ENCODE measurements around the gene ITGB8.
A peak's percentile ranks its signal among the peaks of the same experiment; 100 is the strongest.
"Not testable (repeated sequence)": the region's sequence is repeated elsewhere in the genome, so short reads cannot be mapped to it uniquely, and the experiment has no call there.

ITGB8 gene

DNA sequence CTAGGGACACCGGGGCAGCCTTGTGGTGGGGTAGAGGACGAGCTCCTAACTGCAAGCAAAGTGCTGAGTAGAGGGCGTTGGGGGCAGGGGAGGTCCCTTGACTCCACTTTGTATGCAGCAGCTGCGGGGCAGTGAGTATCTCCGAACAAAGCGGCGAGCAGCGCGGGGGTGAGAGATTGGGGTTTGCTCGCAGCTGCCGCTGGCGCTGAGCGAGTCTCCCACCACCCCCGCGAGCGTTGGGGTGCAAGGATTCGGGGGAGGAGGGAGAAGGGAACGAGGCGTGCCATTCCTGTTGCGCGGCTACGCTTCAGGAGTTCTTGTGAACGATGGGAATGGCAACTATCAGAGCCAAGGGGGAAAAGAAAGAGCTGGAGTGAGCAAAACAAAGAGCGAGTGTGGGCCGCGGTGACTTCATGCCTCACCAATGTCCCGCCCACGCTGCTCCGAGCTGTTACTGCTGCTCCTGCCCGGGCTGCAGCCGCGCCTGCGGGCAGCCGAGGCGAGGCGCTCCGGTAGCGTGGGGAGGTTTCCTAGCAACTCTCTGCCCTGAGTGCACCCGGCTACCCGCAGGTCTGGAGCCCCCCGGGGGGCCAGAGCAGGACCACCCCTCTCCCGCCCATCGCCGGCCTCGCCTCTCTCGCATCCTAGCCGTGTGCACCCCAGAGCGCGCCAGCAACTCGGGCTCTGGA, at the start of gene ITGB8:
Gene ITGB8, plus strand, starts transcription at position 662 of the 689 bp plus-strand sequence. CDS start 907 bp downstream, outside the sequence.
- DNase-seq: peak; percentile 97

DNA sequence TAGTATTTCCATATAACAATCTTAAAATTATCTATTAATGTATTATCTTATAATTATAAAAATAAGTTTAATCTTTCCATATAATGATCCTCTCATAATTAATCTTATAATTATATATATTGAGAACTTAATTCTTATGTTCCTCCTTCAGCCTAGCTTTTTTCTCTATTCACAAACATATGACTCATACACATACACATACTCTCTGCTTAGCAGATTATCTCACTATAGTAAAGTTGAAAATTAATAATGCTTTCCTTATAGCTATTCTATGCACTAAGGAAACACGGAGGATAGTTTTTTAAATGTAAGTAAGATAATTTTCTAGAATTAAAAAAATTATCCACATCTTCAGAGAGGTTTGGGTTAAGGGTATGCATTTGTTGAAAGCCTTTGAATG, 47.7 kb upstream of the ITGB8 start:
- no peak for DNase-seq

DNA sequence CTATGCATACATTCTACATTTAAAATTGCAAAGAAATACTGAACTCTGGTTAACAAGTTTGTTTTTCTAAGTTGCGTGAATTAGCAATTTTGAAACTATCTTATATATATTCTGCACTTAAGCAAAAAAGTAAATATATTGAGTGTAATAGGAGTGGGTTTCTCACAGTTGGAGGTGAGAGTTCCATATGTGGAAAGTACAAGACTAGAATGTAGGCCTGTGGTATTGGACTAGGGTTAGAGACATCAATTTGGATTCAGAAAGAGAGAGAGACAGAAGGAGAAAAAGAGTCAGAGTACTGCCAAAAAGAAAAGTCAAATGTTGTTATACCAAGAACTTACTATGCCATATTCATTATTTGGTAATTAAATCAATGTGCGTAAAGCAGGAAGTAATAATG, 47.3 kb upstream of the ITGB8 start:
- DNase-seq: no peak

DNA sequence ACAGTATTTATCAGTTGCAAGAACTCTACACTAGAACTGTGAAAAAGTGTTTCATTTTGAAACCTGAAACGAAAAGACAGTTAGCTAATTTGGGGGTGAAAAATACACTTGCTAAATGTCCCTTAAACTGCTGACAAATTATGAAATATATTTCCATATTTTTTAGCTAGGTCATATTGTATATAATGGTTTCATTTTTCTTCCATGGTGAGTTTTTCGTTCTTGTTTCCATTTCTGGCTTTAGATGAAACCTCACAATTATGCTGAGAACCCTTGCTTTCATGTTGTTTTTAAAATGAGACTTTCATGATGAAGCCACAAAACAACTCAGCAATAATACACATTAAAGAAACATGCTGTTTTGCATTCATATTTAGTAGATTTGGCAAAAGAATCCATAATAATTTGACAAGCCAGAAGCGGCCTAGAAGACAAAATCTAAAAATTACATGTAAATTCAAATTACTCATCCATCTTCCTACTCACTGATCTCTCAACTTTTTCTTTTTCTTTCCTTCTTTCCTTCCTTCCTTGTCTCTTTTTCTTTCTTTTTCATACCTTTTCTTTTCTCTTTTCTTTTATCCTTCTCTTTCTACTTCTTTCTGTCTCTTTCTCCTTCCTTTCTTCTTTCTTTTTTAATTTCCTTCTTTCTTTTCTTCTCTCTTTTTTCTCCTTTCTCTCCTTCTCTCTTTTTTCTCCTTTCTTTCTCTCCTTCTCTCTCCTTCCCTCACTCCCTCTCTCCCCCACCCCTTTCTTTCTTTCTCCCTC, 46.5 kb upstream of the ITGB8 start:
- DNase-seq: no peak

DNA sequence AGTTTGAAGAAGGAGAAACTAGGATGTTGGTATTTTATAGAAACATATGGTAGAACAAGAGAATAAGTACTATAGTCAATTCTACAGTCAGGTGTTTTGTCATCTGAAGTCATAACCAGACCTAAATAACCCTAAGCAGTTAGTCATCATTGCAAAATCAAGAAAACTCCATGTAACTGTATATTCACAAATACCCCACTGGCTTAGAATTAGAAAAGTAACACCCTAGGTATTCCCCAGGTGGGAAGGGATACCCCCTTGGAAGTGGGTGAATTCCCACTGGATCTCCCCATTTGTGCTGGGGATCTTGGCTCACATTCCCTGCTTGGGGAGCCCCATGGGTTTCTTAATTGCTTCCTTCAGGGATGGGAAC, 45.9 kb upstream of the ITGB8 start:
- DNase-seq: no peak

DNA sequence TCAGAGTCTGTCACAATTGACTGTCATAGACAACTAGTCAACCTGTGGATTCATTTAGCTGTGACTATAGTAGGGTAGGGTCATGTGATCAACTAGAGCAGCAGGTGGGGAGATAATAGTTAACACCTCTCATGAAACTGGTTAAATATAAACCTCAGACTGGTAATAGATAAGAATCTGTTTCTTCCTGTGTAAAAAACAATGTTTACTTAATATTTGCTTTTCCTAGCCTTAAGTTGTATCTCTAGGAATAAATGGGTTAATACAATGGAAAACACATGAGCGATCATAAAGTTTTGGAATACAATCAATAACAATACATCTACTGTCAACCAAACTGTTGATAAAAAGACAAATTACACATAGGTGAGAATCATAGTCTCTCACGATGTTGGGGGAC, 43.4 kb upstream of the ITGB8 start:
- DNase-seq: no peak

DNA sequence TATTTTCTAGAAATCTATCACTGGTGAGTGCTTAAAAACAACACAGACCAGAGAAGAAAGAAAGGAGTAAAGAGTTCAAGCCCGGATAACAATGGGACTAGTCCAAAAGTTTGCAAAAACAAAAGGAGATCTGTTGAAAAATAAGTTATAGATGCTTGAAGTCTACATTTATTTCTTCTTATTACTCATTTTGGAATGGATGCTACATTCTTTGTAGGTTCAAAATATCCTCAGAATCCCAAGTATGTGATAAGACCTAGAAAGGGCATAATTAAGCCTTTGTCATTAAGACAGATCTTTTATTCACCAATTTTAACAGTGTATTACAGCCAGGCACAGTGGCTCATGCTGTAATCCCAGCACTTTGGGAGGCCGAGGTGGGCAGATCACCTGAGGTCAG, 42.7 kb upstream of the ITGB8 start:
- DNase-seq: no peak

DNA sequence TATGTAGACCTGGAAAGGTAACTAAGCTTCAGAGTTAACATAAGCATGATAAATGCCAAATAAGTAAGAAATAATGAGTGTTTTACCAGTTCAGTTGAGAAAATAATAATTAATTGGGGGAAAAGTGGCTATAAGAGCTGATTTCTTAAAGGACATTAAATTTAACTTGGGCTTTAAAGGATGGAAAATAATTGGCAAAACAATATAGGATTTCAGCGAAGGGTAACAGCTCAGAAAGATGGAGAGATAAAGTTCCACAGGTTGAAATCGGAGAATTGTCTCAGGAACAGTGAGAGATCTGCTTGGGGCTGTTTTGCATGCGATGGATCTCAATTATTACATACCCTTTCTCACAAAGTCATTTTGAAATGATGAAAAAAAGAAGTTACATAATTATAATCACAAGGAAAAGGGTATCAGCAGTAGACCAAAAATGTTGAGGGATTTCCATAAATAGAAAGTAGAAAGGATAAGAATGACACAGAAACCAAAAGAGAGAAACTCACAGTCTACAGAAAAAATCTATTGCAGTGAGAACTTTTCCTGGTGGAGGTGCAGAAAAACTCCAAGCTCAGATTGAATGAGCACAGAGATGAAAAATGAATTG, 40.1 kb upstream of the ITGB8 start:
- DNase-seq: no peak

DNA sequence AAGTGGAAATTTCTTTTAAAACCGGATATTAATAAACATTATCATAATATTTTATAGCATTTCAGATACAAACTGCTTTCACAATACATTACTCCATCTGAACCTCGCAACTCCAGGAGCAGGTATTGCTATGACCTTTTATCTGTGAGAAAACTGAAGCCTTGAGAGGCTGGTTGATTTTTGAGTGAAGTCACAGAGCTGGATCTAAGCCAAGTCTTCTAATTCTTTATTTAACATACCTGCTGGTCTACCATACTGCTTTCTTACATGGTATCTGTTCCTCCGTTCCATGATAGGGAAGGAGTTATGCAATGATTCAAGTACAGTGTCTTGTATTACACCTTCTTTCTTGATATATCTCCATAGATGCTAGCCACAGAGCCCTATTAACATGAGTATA, 37.4 kb upstream of the ITGB8 start:
- DNase-seq: no peak

DNA sequence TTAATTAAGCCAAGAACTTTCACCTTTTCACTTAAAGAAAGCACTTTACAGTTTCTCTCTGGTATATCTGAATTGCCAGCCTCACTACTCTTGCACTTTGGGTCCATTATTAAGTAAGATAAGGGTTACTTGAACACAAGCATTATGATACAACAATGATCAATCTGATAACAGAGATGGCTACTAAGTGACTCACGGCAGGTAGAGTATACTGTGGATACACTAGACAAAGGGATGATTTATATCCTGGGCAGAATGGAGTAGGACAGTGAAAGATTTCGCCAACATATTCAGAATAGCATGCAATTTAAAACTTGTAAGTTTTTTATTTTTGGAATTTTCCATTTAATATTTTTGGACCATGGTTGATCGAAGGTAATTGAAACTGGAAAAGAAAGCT, 34.3 kb upstream of the ITGB8 start:
- no peak for DNase-seq

DNA sequence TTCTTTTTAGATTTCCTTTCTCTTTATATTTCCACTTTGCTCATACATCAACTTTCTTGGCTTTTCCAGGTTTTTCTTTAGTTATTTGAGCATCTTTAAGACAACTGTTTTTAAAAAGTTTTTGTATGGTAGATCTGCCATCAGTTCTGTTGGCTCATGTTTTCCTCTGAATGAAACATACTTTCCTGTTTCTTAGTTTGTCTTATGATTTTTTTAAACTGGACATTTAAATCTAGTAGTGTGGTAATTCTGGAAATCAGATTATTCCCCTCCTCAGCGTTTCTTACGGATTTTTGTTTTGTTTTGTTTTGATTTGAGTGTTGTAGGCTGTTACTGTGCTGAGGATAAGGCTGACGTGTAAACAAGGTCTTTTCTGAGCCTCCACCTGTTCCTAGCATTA, 33.8 kb upstream of the ITGB8 start:
- no peak for DNase-seq

DNA sequence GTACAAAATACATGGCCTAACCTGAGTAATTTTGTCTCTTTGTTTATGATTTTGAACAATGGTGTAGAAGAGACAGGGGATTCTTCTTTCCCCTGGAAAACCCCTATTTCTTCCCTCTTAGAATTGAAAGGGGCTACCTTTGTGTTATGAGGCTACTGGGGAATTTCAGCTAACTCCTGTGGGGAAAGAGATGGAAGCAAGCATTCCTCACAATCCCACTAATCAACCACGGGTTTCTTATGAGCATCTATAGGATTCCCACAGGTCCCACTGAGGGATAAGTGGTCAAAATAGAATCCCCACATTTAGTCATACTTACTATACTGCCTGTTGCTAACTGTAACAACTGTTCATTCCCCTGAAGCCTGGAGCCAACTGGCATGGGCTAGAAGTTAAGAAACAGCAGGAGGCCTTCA, 32.2 kb upstream of the ITGB8 start:
- DNase-seq: no peak

DNA sequence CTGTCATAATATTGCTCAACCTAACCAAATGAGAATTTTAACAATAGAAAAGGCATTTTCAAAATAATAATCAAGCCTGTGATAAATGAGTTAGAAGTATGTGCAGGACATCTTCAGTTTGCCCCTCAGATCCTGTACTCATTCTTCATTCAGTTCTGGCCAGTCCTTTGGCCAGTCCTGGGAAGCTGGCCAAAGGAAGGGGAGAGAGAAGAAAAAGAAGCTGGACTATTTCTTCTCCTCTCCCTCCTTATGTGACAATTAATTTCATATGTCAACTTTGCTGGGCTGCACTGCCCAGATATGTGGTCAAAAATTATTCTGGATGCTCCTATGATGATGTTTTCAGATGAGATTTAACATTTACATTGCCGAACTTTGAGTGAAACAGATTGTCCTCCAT, 31.6 kb upstream of the ITGB8 start:
- DNase-seq: no peak

DNA sequence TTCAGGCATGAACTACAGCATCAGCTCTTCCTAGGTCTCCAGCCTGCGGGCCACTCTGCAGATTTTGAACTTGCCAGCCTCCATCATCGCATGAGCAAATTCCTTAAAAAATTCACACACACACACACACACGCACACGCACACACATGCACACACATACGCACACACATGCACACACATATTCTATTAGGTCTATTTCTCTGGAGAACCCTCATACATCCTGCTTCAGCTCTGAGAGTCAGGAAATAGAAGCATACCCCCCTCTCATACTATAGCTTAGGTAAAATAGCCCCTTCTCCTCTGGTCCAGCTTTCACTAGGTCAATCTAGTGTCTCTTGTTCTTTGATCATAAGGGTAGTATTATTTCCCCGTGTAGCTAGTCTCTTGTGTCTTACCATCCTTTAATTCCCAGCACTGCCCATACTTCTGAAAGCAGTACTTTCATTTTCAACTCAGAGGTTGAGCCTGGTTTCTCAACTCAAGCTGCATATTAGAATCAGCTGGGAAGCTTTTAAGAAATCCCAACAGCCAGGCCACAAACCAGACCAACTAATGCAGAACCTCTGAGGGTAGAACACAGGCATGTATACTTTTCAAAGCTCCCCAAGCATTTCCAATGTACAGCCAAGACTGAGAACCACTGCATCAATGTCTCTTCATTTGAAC, 30.9 kb upstream of the ITGB8 start:
- no peak for DNase-seq

DNA sequence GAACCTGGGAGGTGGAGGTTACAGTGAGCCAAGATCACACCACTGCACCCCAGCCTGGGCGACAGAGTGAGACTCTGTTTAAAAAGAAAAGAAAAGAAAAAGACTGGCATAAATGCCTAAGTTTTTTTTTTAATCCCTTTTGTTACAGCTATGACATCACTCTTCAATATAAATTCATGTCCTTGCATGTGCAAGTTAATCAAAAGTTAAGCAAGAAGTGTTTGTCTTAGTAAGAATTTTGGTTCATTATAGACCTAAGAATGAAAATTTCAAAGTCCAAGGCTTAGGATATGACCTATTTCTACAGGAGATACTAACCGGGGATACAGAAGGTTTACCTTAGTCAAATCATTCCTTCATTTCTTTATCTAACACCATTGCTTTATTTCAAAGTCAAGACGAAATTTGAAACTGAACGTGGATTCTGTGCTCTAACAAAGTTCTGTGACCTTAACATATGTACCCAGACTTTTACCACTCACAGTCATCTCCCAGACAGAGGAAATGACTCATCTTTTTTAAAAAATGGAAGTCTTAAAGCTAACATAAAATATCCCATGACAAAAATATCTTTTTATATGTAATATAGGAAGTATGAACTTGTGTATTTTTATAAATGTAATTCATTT, 29.3 kb upstream of the ITGB8 start:
- DNase-seq: no peak

DNA sequence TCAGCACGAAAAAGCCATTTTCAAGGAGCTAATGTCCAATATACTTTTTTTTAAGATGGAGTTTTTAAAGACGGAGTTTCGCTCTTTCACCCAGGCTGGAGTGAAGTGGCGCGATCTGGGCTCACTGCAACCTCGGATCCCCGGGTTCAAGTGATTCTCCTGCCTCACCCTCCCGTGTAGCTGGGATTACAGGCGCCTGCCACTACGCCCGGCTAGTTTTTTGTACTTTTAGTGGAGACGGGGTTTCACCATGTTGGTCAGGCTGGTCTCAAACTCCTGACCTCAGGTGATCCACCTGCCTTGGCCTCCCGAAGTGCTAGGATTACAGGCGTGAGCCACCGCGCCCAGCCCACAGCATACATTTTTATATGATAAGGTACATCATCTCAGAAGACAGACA, 28.4 kb upstream of the ITGB8 start:
- not testable (repeated sequence) for DNase-seq

DNA sequence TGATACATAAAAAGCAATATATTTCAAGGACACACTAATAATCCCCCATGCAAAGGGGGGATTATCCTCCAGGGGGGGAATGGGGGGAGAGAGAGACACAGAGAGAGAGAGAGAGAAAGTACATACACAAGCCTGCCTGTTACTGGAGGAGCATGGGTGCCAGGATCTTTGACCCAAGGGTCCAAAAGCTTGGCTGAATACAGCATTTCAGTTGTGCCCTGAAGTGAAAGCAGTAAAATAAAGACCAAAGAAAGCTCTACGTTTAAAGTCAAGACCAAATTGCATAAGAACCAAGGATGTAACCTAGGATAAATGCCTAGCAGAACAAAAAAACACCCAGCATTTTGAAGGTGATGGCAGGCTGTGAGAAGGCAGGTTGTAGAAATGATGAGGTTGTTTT, 27.8 kb upstream of the ITGB8 start:
- DNase-seq: no peak

DNA sequence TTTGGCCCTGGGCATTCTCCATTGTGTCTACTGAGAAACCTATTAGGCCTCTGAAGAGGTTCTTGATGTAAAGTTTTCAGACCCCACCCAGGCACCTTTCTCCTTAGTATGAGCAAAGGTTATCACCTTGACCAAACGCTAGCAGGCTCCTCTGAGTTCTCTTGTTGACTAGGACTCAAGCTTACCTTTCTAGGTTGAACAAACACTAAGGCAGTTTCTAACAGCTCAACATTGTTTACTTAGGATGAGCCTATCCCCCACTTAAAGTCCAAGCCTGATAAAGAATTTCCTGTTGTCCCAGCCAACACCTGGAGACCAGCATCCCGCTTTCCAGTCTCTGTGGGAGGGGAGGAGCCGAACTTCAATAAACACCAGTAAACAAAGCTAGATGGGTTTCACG, 26.3 kb upstream of the ITGB8 start:
- no peak for DNase-seq

DNA sequence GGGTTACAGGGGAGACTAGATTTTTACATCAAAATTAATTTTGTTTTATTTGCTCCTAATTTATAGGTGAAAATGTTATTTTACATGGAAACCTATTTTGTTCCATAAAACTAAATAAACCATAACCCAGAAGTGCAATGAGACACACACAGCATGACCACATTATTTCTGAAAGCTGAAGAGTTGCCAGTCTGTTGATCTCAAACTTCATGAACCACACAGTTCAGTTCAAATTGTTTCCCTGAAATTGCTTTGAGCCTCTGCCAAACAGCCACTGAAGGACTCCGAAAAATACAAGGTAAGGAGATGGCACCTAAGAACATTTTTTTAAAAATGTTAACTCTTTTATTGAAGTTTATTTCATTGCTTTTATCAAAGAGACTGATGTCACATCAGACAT, 25.0 kb upstream of the ITGB8 start:
- DNase-seq: no peak

DNA sequence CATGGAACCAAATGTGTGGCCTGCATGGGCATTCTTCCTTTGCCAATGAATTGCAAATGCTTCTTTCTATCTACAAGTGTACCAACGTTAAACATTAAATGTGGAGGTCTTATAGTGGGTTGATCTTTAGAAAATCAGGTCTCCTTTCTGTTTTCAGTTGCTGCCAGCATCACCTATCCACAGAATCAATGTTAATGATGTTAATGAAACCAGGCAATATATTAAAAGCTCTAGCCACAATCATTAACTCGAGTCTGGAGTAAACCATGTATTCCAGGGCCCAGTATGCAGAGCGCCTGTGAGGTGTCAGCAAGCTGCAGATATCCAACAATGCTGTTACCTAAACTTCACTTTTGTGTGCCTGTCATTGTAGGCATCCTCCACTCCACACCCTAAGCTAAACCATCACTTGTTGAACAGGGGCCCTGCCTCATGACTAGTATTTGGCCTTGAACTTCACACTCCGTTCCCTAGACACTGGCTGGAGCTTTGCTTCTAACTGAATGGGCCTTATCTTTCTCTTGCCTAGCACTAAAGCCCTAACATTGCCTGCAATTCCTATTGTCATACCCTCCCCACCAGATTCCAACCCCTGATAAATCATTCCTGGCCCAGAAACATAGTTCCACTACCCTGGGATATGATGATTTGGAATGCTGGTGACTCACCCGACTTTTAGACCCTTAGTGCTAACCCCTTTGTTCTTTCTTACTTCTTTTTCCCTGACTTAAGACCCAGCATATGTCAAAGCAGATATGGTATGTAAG, 24.3 kb upstream of the ITGB8 start:
- DNase-seq: no peak

DNA sequence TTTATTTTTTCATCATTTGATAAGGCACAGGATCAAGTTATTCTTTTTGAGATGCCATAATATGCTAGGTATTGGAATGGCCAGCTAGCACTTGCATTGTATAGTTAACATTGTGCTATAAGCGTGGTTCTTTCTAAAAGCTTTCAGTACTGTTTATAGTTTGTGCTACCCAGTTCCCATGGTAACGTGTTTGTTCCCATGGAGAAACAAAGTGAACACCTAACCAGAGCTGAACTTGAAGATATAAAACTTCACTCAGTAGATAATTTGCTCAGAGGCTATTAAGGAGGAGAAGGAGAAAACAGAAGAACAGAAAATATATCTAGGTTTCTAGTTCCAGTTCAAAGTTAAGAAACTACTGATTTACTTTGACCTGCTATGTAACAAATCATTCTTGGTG, 23.6 kb upstream of the ITGB8 start:
- DNase-seq: no peak

DNA sequence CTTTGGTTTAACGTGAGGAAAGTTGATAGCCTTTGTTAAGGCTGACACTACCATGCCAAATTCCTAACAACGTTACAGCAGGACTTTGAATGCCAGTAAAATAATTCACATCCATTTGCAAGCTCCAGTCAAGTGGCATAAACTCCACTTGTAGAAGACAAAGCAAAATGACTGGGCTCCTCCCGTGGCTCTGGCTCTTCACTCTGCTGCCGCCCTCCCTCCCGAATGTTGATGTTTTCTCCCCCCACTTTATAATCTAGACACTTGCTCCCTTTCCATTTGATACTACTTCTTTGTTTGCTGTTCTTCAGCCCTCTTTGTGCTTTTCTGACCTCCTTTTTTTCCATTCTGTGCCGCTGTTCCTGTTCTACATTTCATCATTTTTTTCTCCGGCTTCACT, 22.8 kb upstream of the ITGB8 start:
- no peak for DNase-seq

DNA sequence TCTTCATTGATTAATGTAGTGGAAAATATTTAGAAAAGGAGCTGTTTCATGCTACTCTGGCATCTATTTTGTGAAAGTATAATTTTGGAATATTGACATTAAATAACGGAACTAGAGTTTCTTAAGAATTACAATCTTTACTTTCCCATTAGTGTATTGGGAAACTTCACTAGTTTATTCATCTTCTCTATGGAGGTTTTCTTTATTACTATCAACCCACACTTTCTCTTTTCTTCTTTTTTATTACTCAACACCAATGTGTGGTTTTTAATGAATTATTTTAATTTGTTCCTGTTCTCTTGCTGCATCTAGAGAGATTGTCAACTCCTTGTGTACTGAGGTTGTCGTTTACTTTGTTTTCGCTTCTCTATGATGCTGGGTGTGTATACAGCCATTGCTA, 20.4 kb upstream of the ITGB8 start:
- no peak for DNase-seq
